ENCODE measurements around the gene CATSPERE.

DNA sequence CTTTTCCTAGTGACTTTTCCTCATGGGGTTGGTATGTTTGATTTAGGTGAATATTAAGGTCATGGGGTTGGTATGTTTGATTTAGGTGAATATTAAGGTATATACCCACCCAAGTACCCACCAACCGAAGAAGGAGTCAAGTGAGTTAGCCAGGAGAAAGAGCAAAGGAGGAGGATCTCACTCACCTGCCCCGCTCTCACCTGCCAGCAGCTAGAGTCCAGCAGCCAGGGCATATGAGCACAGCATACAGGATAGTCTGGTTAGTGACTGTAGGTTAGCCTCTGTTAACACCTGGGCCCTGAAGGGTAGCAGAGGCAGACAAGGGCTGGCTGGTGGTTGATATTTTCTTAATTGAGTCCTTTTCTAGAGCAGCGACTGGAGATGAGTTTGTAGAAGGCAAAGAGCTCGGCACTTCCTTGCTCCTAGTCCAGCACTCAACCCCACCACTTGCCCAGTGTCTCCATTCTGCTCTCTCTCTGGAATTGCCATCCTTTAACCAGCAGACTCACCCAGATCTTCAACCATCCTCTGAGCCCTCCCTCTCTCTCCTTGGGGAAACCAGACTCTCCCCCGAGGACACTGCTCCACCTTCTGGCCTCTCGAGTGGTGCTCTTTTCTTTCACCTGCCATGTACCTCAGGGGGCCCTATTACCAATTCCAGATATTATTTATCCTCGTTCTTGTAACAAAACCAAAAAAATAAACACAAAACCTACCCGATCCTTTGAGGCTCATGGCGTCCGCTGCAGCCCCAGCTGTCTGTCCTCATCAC is 175.6 kb downstream of the CATSPERE start:
- TF ChIP-seq CTCF (conservative IDR thresholded peaks at IDR 0.05; ENCODE audit: low read length) (no peak), EZH2phosphoT487 (IDR thresholded peaks at IDR 0.05; ENCODE audit: borderline replicate concordance) (no peak)

Data from Loucy (cell line).